Suppressor macrophage (primary cell): Measurements from ENCODE around the gene DPCD.
"Not testable (repeated sequence)": the region's sequence is repeated elsewhere in the genome, so short reads cannot be mapped to it uniquely, and the experiment has no call there.

Experiments
- DNase-seq, 4 experiments: peaks; one replicate each; pipeline ENCODE4 v3.0.0-alpha.2; 2020 to 2022

Gene DPCD

GRCh38 chr10:101623528-101623927 lies 35.4 kb downstream of the DPCD start:
- no peak for DNase-seq

GRCh38 chr10:101624526-101625102 lies 36.5 kb downstream of the DPCD start:
- DNase-seq, result no peak

GRCh38 chr10:101625821-101626412 lies 37.8 kb downstream of the DPCD start:
- DNase-seq, result no peak

GRCh38 chr10:101629837-101630632 lies 41.9 kb downstream of the DPCD start:
- no peak for DNase-seq

GRCh38 chr10:101630633-101630920 lies 42.5 kb downstream of the DPCD start:
- no peak for DNase-seq

GRCh38 chr10:101631821-101632475 lies 43.8 kb downstream of the DPCD start:
- DNase-seq, result no peak

- DNase-seq, result not testable (repeated sequence)
These were observed 45.4 kb downstream of the DPCD start for GRCh38 chr10:101633510-101633909.

GRCh38 chr10:101639141-101639900 lies 51.2 kb downstream of the DPCD start:
- DNase-seq, result no peak

- no peak for DNase-seq
These were observed 55.4 kb downstream of the DPCD start for GRCh38 chr10:101643546-101643945.

GRCh38 chr10:101644002-101644401 lies 55.9 kb downstream of the DPCD start:
- DNase-seq, result no peak

GRCh38 chr10:101645659-101646058 lies 57.5 kb downstream of the DPCD start:
- DNase-seq, result no peak

GRCh38 chr10:101646364-101646763 lies 58.2 kb downstream of the DPCD start:
- DNase-seq, result no peak

GRCh38 chr10:101647255-101647654 lies 59.1 kb downstream of the DPCD start:
- no peak for DNase-seq

- no peak for DNase-seq
These were observed 61.5 kb downstream of the DPCD start for GRCh38 chr10:101649525-101650085.

- no peak for DNase-seq
These were observed 62.7 kb downstream of the DPCD start for GRCh38 chr10:101650863-101651262.

GRCh38 chr10:101651336-101651735 lies 63.2 kb downstream of the DPCD start:
- no peak for DNase-seq

- DNase-seq, result no peak
These were observed 65.4 kb downstream of the DPCD start for GRCh38 chr10:101653536-101653935.

- DNase-seq, result no peak
These were observed 67.4 kb downstream of the DPCD start for GRCh38 chr10:101655570-101655969.

- no peak for DNase-seq
These were observed 68.8 kb downstream of the DPCD start for GRCh38 chr10:101656890-101657289.

- DNase-seq, result no peak
These were observed 70.9 kb downstream of the DPCD start for GRCh38 chr10:101658975-101659374.
